IMR-90 (cell line): Measurements from ENCODE around the gene EIF2A. TPM values are rescaled to one million over a fixed set of nuclear protein-coding genes. Genes with fewer than 3 reads are reported as not detected.

ENCODE experiments used
- ATAC-seq: fragments of 200-7000 bp; cut with Tn5 transposase; 2 replicates; pipeline ENCODE4 v1.9.1; 2020; ENCODE audit warnings: low read depth, mild to moderate bottlenecking, moderate library complexity
- BruUV-seq: library from RNA; stranded (reverse); fragments of 400-500 nt; replicated peaks from 2 replicates; lab custom pipeline; 2021; lab: Mats Ljungman, UMichigan
- CTCF ChIA-PET: fragments of 300-600 bp; formaldehyde crosslinking; extraction: SDS; loops from one replicate; lab custom pipeline; 2021; ENCODE audit warnings: antibody characterized with exemption; lab: Yijun Ruan, JAX
- POLR2A ChIA-PET: fragments of 300-600 bp; sonication (Branson Sonifier 250); formaldehyde crosslinking; loops from one replicate; lab custom pipeline; 2022; ENCODE audit warnings: antibody characterized with exemption; ENCODE audit not compliant: unreplicated experiment; lab: Charles Lee
- DNase-seq: peaks from one replicate; pipeline ENCODE4 v3.0.0; 2013
- H2AFZ ChIP-seq: replicated peaks from 2 replicates; pipeline ENCODE3; 2013; ENCODE audit warnings: low read length, mild to moderate bottlenecking; ENCODE audit not compliant: poor library complexity
- H2AK5ac ChIP-seq: 2 replicates; pipeline ENCODE4 v1.6.1; 2013; ENCODE audit warnings: low read depth, low read length, inconsistent platforms
- H2AK9ac ChIP-seq: replicated peaks from 2 replicates; pipeline ENCODE3; 2013; ENCODE audit warnings: mild to moderate bottlenecking, low read depth, low read length, moderate library complexity; ENCODE audit not compliant: poor library complexity
- H2BK120ac ChIP-seq: 2 replicates; pipeline ENCODE4 v1.6.1; 2013; ENCODE audit warnings: low read depth, low read length, inconsistent platforms
- H2BK15ac ChIP-seq: 3 replicates; pipeline ENCODE4 v1.6.1; 2013; ENCODE audit warnings: low read depth, low read length, inconsistent platforms
- H2BK20ac ChIP-seq: 2 replicates; pipeline ENCODE4 v1.6.1; 2013; ENCODE audit warnings: low read depth, mild to moderate bottlenecking, inconsistent platforms, low read length, moderate library complexity
- H2BK5ac ChIP-seq: 2 replicates; pipeline ENCODE4 v1.6.1; 2013; ENCODE audit warnings: mild to moderate bottlenecking, low read depth, low read length, inconsistent platforms; ENCODE audit not compliant: poor library complexity, severe bottlenecking
- H3K14ac ChIP-seq: replicated peaks from 2 replicates; pipeline ENCODE4 v1.6.1; 2013; ENCODE audit warnings: low read depth, low read length, inconsistent platforms
- H3K18ac ChIP-seq: 2 replicates; pipeline ENCODE4 v1.6.1; 2013; ENCODE audit warnings: low read depth, low read length, control low read depth
- H3K23ac ChIP-seq: 2 replicates; pipeline ENCODE4 v1.6.1; 2013; ENCODE audit warnings: low read depth, low read length, inconsistent platforms
- H3K27ac ChIP-seq: 2 replicates; pipeline ENCODE4 v1.5.1; 2013; ENCODE audit warnings: mild to moderate bottlenecking, control low read depth, low read length; ENCODE audit not compliant: insufficient read depth
- H3K27me3 ChIP-seq: 2 replicates; pipeline ENCODE4 v1.6.1; 2013; ENCODE audit warnings: low read length; ENCODE audit not compliant: control insufficient read depth, insufficient read depth
- H3K36me3 ChIP-seq: 2 replicates; pipeline ENCODE4 v1.6.1; 2013; ENCODE audit warnings: low read length, mixed read lengths; ENCODE audit not compliant: control insufficient read depth, insufficient read depth
- H3K4ac ChIP-seq: 2 replicates; pipeline ENCODE4 v1.6.1; 2013; ENCODE audit warnings: low read depth, low read length, inconsistent platforms
- H3K4me1 ChIP-seq: 2 replicates; pipeline ENCODE4 v1.6.1; 2013; ENCODE audit warnings: low read length, mixed read lengths; ENCODE audit not compliant: control insufficient read depth, insufficient read depth
- H3K4me2 ChIP-seq: 2 replicates; pipeline ENCODE4 v1.6.1; 2013; ENCODE audit warnings: low read depth, mild to moderate bottlenecking, control low read depth, low read length, moderate library complexity
- H3K4me3 ChIP-seq: 2 replicates; pipeline ENCODE4 v1.5.1; 2013; ENCODE audit warnings: low read depth, mild to moderate bottlenecking, control low read depth, low read length, moderate library complexity; ENCODE audit not compliant: insufficient read depth
- H3K56ac ChIP-seq: 2 replicates; pipeline ENCODE4 v1.6.1; 2013; ENCODE audit warnings: low read length, inconsistent platforms; ENCODE audit not compliant: insufficient read depth; ENCODE audit errors: extremely low read depth
- H3K79me1 ChIP-seq, 2 experiments: 2 replicates each; pipeline ENCODE4 v1.6.1; 2013; ENCODE audit warnings: low read length in 2 of 2, inconsistent platforms in 1 of 2, low read depth in 1 of 2
- H3K9ac ChIP-seq: 2 replicates; pipeline ENCODE4 v1.6.1; 2013; ENCODE audit warnings: low read depth, low read length, control low read depth
- H3K9me1 ChIP-seq: 2 replicates; pipeline ENCODE4 v1.6.1; 2013; ENCODE audit warnings: low read length, inconsistent platforms; ENCODE audit not compliant: insufficient read depth
- H3K9me3 ChIP-seq: 2 replicates; pipeline ENCODE4 v1.6.1; 2013; ENCODE audit warnings: low read length; ENCODE audit not compliant: control insufficient read depth, insufficient read depth
- H4K20me1 ChIP-seq: 2 replicates; pipeline ENCODE4 v1.6.1; 2013; ENCODE audit warnings: low read length, inconsistent platforms; ENCODE audit not compliant: insufficient read depth
- H4K5ac ChIP-seq: 2 replicates; pipeline ENCODE4 v1.6.1; 2013; ENCODE audit warnings: mild to moderate bottlenecking, low read depth, low read length, control low read depth
- H4K8ac ChIP-seq, 2 experiments: 2 replicates each; pipeline ENCODE4 v1.6.1; 2013; ENCODE audit warnings: low read depth in 2 of 2, low read length in 2 of 2, control low read depth in 1 of 2, inconsistent platforms in 1 of 2
- H4K91ac ChIP-seq: 2 replicates; pipeline ENCODE4 v1.6.1; 2013; ENCODE audit warnings: low read depth, low read length, inconsistent platforms; ENCODE audit not compliant: insufficient read depth
- BHLHE40 ChIP-seq: fragments of 150-350 bp; IDR thresholded peaks from 2 replicates; pipeline ENCODE4 v1.6.1; 2016; ENCODE audit warnings: mild to moderate bottlenecking, low read depth, low read length
- CEBPB ChIP-seq: IDR thresholded peaks from 2 replicates; pipeline ENCODE4 v1.6.1; 2012; ENCODE audit warnings: low read depth, low read length, improper control_type of control experiment
- CHD1 ChIP-seq: IDR thresholded peaks from 2 replicates; pipeline ENCODE4 v1.6.1; 2012; ENCODE audit warnings: low read depth, low read length, improper control_type of control experiment
- CTCF ChIP-seq: conservative IDR thresholded peaks from 2 replicates; pipeline ENCODE4 v1.5.1; 2012; ENCODE audit warnings: mild to moderate bottlenecking, low read depth, low read length, improper control_type of control experiment
- ELK1 ChIP-seq: fragments of 150-350 bp; IDR thresholded peaks from 2 replicates; pipeline ENCODE4 v1.6.1; 2016; ENCODE audit warnings: low read depth, mild to moderate bottlenecking, low read length, moderate library complexity, borderline replicate concordance
- FOS ChIP-seq: fragments of 150-350 bp; IDR thresholded peaks from 2 replicates; pipeline ENCODE4 v1.6.1; 2016; ENCODE audit warnings: low read depth, low read length
- MAFK ChIP-seq: IDR thresholded peaks from 2 replicates; pipeline ENCODE4 v1.6.1; 2012; ENCODE audit warnings: low read depth, low read length, improper control_type of control experiment
- MAZ ChIP-seq: IDR thresholded peaks from 2 replicates; pipeline ENCODE4 v1.6.1; 2012; ENCODE audit warnings: low read depth, mild to moderate bottlenecking, low read length, improper control_type of control experiment, moderate library complexity, borderline replicate concordance
- MXI1 ChIP-seq: IDR thresholded peaks from 2 replicates; pipeline ENCODE4 v1.6.1; 2012; ENCODE audit warnings: low read depth, mild to moderate bottlenecking, low read length, moderate library complexity, borderline replicate concordance
- POLR2A ChIP-seq: IDR thresholded peaks from 2 replicates; pipeline ENCODE4 v1.6.1; 2012; ENCODE audit warnings: mild to moderate bottlenecking, low read depth, low read length
- RAD21 ChIP-seq: IDR thresholded peaks from 2 replicates; pipeline ENCODE4 v1.6.1; 2012; ENCODE audit warnings: low read length, improper control_type of control experiment
- RFX5 ChIP-seq: IDR thresholded peaks from 2 replicates; pipeline ENCODE4 v1.8.0; 2012; ENCODE audit warnings: low read depth, mild to moderate bottlenecking, low read length, moderate library complexity
- WGBS, 2 experiments: methylation state at CpG; one replicate each; pipeline versions ENCODE4 v1.1.5 to v1.1.7; 2013; ENCODE audit warnings: missing lambda C conversion rate in 2 of 2; ENCODE audit not compliant: insufficient read length in 1 of 2; ENCODE audit errors: extremely low coverage in 2 of 2; 5-methylcytosine and 5-hydroxymethylcytosine counted together
- dilution Hi-C: fragments of 300-500 bp; cut with HindIII; formaldehyde crosslinking; loops from one replicate; pipeline ENCODE4 v1.14.3; 2018; ENCODE audit warnings: low sequenced_read_pairs; ENCODE audit not compliant: unreplicated experiment
- in situ Hi-C: fragments of 300-500 bp; cut with MboI; formaldehyde crosslinking; loops from 3 replicates; pipeline ENCODE4 v1.14.3; 2019; ENCODE audit warnings: low sequenced_read_pairs, inconsistent platforms, mixed read lengths
- intact Hi-C: fragments of 100-400 bp; cut with micrococcal nuclease; formaldehyde crosslinking; loops from 2 replicates; pipeline ENCODE4 v1.10.0; 2022
- polyA plus RNA-seq, 3 experiments: library from polyadenylated mRNA; depleted of rRNA; stranded (reverse); fragments of >200 nt; gene quantifications; 2 replicates each; pipeline ENCODE4 v1.2.3, GENCODE V29; 2012; ENCODE audit warnings: low replicate concordance in 1 of 3
- total RNA-seq: library from RNA; depleted of rRNA; stranded (reverse); fragments of >200 nt; gene quantifications from 2 replicates; pipeline ENCODE4 v1.2.3, GENCODE V29; 2012

Gene EIF2A
- total and polyA plus RNA-seq, 2 of the 4 experiments (the other 2 are of a cell fraction), result 61.2 to 166 TPM

DNA sequence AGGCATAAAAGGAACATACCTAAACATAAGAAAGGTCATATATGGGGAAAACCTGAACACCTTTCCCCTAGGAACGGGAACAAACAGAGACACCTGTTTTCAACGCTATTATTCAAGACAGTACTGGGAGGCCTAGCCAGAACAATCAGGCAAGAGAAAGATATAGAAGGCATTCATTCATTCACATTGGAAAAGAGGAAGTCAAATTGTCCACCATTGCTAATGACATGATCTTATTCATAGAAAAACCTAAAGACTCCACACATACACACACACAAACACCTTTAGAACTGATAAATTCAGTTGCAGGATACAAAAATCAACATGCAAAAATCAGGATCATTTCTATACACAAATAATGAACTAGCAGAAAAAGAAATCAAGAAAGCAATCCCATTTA, 36.8 kb upstream of the EIF2A start:
- in situ Hi-C loops, result loop anchor here (10.0 kb wide), 1 partner anchor 575 kb away; no protein-coding TSS in a partner anchor
- Histone ChIP-seq H2BK5ac (no peak overlapping the region), H2AK5ac (no peak overlapping the region), H3K4ac (no peak overlapping the region), H3K9me1 (no peaks in the 10 kb centered on the region), H3K79me1 (no peaks in the 10 kb centered on the region), H4K5ac (no peak overlapping the region), H3K27me3 (0 out of 2 replicates have a peak, but pooled peaks cover 1% of the 10 kb centered on the region), H3K14ac (no peak overlapping the region), H2BK120ac (no peak overlapping the region), H3K56ac (no peak overlapping the region), H4K20me1 (no peaks in the 10 kb centered on the region), H2BK20ac (no peak overlapping the region), H3K23ac (no peak overlapping the region), H3K18ac (no peak overlapping the region), H3K9me3 (no peaks in the 10 kb centered on the region), H3K4me2 (no peak overlapping the region), H3K4me1 (no peaks in the 10 kb centered on the region), H2AK9ac (no peak overlapping the region), H3K36me3 (no peaks in the 10 kb centered on the region), H2BK15ac (no peak overlapping the region), H3K9ac (no peak overlapping the region), H4K91ac (no peak overlapping the region), H3K27ac (no peak overlapping the region), H2AFZ (no peak overlapping the region), H4K8ac (no peak overlapping the region), H3K4me3 (no peak overlapping the region)
- POLR2A ChIA-PET, result no interaction called here
- ATAC-seq (no peak), DNase-seq (no peak)
- dilution Hi-C loops, result no loop called here
- no CpG with 5 or more reads among the region's 2 CpGs for WGBS, 2 experiments
- intact Hi-C loops, result loop anchor here (10.0 kb wide), 1 partner anchor 575 kb away; no protein-coding TSS in a partner anchor
- CTCF ChIA-PET, result no interaction called here
- TF ChIP-seq RAD21 (no peak), BHLHE40 (no peak), ELK1 (no peak), MAZ (no peak), CEBPB (no peak), MXI1 (no peak), POLR2A (no peak), FOS (no peak), CTCF (no peak), RFX5 (no peak), CHD1 (no peak), MAFK (no peak)
- no TSS peak for BruUV-seq
